A549 (cell line): ENCODE measurements around the gene TIGD3.

Source experiments
- CHD2 ChIP-seq: fragments of 150-350 bp; IDR thresholded peaks from 2 replicates; pipeline ENCODE4 v1.6.1; 2014; ENCODE audit warnings: low read length; ENCODE audit not compliant: partially characterized antibody
- KDM5A ChIP-seq: fragments of 200-600 bp; sonication (generic); IDR thresholded peaks from 2 replicates; pipeline ENCODE4 v1.6.1; 2016; ENCODE audit warnings: antibody characterized with exemption, mild to moderate bottlenecking
- NFE2L2 ChIP-seq: fragments of 150-350 bp; conservative IDR thresholded peaks from 2 replicates; pipeline ENCODE4 v1.6.1; 2014; ENCODE audit warnings: low read length
- POLR2A ChIP-seq: IDR thresholded peaks from 2 replicates; pipeline ENCODE4 v1.6.1; 2012; ENCODE audit warnings: mild to moderate bottlenecking, low read length
- RFX5 ChIP-seq: fragments of 450-650 bp; IDR thresholded peaks from 2 replicates; pipeline ENCODE4 v1.7.1; 2014; ENCODE audit warnings: antibody characterized with exemption, mild to moderate bottlenecking, moderate library complexity
- SMC3 ChIP-seq: fragments of >200 bp; sonication (Bioruptor Twin); formaldehyde crosslinking; IDR thresholded peaks from 3 replicates; pipeline ENCODE4 v1.6.1; 2018; ENCODE audit warnings: inconsistent platforms
- ZFP36 ChIP-seq: fragments of 450-650 bp; IDR thresholded peaks from 2 replicates; pipeline ENCODE4 v1.6.1; 2014; ENCODE audit warnings: borderline replicate concordance; ENCODE audit not compliant: partially characterized antibody
- TF ChIP-seq, protein P1 (sequence below): fragments of >200 bp; sonication (Bioruptor Twin); formaldehyde crosslinking; IDR thresholded peaks from 3 replicates; pipeline ENCODE4 v1.5.1; 2016
- TF ChIP-seq, protein P2 (sequence below): fragments of 150-350 bp; IDR thresholded peaks from 2 replicates; pipeline ENCODE4 v1.6.1; 2014; ENCODE audit warnings: low read depth, mild to moderate bottlenecking, low read length
- TF ChIP-seq, protein P3 (sequence below): IDR thresholded peaks from 2 replicates; pipeline ENCODE4 v1.6.1; 2012
- TF ChIP-seq, protein P4 (sequence below): fragments of 200-600 bp; sonication (generic); IDR thresholded peaks from 2 replicates; pipeline ENCODE4 v1.6.1; 2016; ENCODE audit warnings: antibody characterized with exemption, mild to moderate bottlenecking, moderate library complexity
- TF ChIP-seq, protein P5 (sequence below): fragments of 250-450 bp; sonication (Bioruptor Pico); IDR thresholded peaks from 2 replicates; pipeline ENCODE4 v1.5.0; 2021; ENCODE audit warnings: mild to moderate bottlenecking, moderate library complexity, borderline replicate concordance
- TF ChIP-seq, protein P6 (sequence below): IDR thresholded peaks from 2 replicates; pipeline ENCODE4 v1.6.1; 2012

DNA sequence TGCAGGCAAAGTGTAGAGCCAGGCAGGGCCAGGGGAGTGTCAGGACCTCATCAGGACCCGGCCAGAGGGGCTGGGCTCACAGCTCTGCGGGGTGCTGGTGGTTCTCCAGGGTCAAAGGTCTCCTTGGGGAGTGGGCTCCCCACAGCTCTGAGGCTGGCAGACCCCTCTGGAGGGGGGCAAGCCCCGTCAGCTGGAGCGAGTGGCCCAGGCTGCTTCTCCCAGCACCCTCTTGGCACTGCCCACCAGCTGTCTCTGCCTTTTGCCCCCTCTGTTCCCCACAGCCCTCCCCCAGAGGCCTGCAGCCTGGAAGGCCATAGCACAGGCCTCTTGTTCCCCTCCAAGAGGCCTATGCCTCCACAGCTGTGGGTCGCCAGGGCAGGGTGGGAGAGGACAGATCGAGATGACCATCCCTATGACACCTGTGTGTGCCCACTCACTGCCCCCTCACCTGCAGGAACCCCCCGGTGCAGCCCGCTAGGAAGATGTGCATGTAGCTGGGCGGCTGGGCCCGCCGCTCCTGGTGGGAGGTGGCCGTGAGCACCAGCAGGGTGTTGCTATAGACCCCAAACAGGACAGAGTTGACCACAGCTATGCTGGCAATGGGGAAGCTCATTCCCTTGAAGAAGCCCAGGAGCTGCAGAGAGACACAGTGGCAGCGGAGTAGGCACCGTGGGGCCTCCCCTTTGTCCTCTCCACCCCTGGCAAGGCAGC, 24.5 kb downstream of the TIGD3 start:
- TF ChIP-seq, protein P1, sequence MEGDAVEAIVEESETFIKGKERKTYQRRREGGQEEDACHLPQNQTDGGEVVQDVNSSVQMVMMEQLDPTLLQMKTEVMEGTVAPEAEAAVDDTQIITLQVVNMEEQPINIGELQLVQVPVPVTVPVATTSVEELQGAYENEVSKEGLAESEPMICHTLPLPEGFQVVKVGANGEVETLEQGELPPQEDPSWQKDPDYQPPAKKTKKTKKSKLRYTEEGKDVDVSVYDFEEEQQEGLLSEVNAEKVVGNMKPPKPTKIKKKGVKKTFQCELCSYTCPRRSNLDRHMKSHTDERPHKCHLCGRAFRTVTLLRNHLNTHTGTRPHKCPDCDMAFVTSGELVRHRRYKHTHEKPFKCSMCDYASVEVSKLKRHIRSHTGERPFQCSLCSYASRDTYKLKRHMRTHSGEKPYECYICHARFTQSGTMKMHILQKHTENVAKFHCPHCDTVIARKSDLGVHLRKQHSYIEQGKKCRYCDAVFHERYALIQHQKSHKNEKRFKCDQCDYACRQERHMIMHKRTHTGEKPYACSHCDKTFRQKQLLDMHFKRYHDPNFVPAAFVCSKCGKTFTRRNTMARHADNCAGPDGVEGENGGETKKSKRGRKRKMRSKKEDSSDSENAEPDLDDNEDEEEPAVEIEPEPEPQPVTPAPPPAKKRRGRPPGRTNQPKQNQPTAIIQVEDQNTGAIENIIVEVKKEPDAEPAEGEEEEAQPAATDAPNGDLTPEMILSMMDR = no peak
- TF ChIP-seq, protein P2, sequence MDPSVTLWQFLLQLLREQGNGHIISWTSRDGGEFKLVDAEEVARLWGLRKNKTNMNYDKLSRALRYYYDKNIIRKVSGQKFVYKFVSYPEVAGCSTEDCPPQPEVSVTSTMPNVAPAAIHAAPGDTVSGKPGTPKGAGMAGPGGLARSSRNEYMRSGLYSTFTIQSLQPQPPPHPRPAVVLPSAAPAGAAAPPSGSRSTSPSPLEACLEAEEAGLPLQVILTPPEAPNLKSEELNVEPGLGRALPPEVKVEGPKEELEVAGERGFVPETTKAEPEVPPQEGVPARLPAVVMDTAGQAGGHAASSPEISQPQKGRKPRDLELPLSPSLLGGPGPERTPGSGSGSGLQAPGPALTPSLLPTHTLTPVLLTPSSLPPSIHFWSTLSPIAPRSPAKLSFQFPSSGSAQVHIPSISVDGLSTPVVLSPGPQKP = no peak
- TF ChIP-seq KDM5A (no peak), CHD2 (no peak), POLR2A (no peak), ZFP36 (no peak), RFX5 (no peak), SMC3 (no peak), NFE2L2 (no peak)
- TF ChIP-seq, protein P3, sequence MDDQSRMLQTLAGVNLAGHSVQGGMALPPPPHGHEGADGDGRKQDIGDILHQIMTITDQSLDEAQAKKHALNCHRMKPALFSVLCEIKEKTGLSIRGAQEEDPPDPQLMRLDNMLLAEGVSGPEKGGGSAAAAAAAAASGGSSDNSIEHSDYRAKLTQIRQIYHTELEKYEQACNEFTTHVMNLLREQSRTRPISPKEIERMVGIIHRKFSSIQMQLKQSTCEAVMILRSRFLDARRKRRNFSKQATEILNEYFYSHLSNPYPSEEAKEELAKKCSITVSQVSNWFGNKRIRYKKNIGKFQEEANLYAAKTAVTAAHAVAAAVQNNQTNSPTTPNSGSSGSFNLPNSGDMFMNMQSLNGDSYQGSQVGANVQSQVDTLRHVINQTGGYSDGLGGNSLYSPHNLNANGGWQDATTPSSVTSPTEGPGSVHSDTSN = no peak
- TF ChIP-seq, protein P4, sequence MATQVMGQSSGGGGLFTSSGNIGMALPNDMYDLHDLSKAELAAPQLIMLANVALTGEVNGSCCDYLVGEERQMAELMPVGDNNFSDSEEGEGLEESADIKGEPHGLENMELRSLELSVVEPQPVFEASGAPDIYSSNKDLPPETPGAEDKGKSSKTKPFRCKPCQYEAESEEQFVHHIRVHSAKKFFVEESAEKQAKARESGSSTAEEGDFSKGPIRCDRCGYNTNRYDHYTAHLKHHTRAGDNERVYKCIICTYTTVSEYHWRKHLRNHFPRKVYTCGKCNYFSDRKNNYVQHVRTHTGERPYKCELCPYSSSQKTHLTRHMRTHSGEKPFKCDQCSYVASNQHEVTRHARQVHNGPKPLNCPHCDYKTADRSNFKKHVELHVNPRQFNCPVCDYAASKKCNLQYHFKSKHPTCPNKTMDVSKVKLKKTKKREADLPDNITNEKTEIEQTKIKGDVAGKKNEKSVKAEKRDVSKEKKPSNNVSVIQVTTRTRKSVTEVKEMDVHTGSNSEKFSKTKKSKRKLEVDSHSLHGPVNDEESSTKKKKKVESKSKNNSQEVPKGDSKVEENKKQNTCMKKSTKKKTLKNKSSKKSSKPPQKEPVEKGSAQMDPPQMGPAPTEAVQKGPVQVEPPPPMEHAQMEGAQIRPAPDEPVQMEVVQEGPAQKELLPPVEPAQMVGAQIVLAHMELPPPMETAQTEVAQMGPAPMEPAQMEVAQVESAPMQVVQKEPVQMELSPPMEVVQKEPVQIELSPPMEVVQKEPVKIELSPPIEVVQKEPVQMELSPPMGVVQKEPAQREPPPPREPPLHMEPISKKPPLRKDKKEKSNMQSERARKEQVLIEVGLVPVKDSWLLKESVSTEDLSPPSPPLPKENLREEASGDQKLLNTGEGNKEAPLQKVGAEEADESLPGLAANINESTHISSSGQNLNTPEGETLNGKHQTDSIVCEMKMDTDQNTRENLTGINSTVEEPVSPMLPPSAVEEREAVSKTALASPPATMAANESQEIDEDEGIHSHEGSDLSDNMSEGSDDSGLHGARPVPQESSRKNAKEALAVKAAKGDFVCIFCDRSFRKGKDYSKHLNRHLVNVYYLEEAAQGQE = no peak
- TF ChIP-seq, protein P5, sequence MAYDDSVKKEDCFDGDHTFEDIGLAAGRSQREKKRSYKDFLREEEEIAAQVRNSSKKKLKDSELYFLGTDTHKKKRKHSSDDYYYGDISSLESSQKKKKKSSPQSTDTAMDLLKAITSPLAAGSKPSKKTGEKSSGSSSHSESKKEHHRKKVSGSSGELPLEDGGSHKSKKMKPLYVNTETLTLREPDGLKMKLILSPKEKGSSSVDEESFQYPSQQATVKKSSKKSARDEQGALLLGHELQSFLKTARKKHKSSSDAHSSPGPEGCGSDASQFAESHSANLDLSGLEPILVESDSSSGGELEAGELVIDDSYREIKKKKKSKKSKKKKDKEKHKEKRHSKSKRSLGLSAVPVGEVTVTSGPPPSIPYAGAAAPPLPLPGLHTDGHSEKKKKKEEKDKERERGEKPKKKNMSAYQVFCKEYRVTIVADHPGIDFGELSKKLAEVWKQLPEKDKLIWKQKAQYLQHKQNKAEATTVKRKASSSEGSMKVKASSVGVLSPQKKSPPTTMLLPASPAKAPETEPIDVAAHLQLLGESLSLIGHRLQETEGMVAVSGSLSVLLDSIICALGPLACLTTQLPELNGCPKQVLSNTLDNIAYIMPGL (CRISPR knock-in tag) = no peak
- TF ChIP-seq, protein P6, sequence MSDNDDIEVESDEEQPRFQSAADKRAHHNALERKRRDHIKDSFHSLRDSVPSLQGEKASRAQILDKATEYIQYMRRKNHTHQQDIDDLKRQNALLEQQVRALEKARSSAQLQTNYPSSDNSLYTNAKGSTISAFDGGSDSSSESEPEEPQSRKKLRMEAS = no peak
